MM.1S (cell line): ENCODE results near the gene F12.

Source experiments
- DNase-seq: peaks from one replicate; pipeline ENCODE4 v3.0.0-alpha.2; 2015
- H2AFZ ChIP-seq: fragments of 300-600 bp; sonication (generic); 2 replicates; pipeline ENCODE4 v1.6.0; 2016; ENCODE audit warnings: antibody characterized with exemption, low read length
- H3F3A ChIP-seq: fragments of 300-600 bp; sonication (generic); 2 replicates; pipeline ENCODE4 v1.6.1; 2016; ENCODE audit warnings: mild to moderate bottlenecking, antibody characterized with exemption, low read length, moderate library complexity, mixed read lengths; ENCODE audit not compliant: insufficient read depth
- H3K27ac ChIP-seq: fragments of 300-600 bp; sonication (generic); 2 replicates; pipeline ENCODE4 v1.5.1; 2016; ENCODE audit warnings: mild to moderate bottlenecking, low read length
- H3K27me3 ChIP-seq: fragments of 300-600 bp; sonication (generic); replicated peaks from 2 replicates; pipeline ENCODE4 v1.6.0; 2016; ENCODE audit warnings: low read length; ENCODE audit not compliant: insufficient read depth
- H3K36me3 ChIP-seq: fragments of 300-600 bp; sonication (generic); replicated peaks from 2 replicates; pipeline ENCODE4 v1.6.1; 2016; ENCODE audit warnings: mild to moderate bottlenecking, low read length, mixed read lengths; ENCODE audit not compliant: insufficient read depth
- H3K4me1 ChIP-seq: fragments of 300-600 bp; sonication (generic); 2 replicates; pipeline ENCODE4 v1.6.1; 2016; ENCODE audit warnings: low read length, mixed read lengths
- H3K4me2 ChIP-seq: fragments of 300-600 bp; sonication (generic); 2 replicates; pipeline ENCODE4 v1.6.0; 2016; ENCODE audit warnings: low read depth, low read length
- H3K4me3 ChIP-seq: fragments of 300-600 bp; sonication (generic); 2 replicates; pipeline ENCODE4 v1.5.1; 2016; ENCODE audit warnings: low read length, mixed read lengths
- H3K79me2 ChIP-seq: fragments of 300-600 bp; sonication (generic); 2 replicates; pipeline ENCODE4 v1.6.1; 2016; ENCODE audit warnings: mixed run types, low read length, mixed read lengths
- H3K9ac ChIP-seq: fragments of 300-600 bp; sonication (generic); 2 replicates; pipeline ENCODE4 v1.6.1; 2016; ENCODE audit warnings: low read length, mixed read lengths
- H3K9me2 ChIP-seq: fragments of 300-600 bp; sonication (generic); replicated peaks from 2 replicates; pipeline ENCODE4 v1.6.1; 2016; ENCODE audit warnings: mild to moderate bottlenecking, low read length, mixed read lengths; ENCODE audit not compliant: insufficient read depth
- H3K9me3 ChIP-seq: fragments of 300-600 bp; sonication (generic); replicated peaks from 2 replicates; pipeline ENCODE4 v1.6.1; 2016; ENCODE audit warnings: mild to moderate bottlenecking, low read length, mixed read lengths; ENCODE audit not compliant: insufficient read depth
- H4K20me1 ChIP-seq: fragments of 300-600 bp; sonication (generic); 2 replicates; pipeline ENCODE4 v1.6.1; 2016; ENCODE audit warnings: mild to moderate bottlenecking, low read length, moderate library complexity, mixed read lengths; ENCODE audit not compliant: insufficient read depth
- EZH2 ChIP-seq: fragments of 300-600 bp; sonication (generic); optimal IDR thresholded peaks from 2 replicates; pipeline ENCODE3; 2017; ENCODE audit warnings: low read depth, mild to moderate bottlenecking, antibody characterized with exemption, low read length, mixed read lengths
- EZH2phosphoT487 ChIP-seq: fragments of 300-600 bp; sonication (generic); IDR thresholded peaks from 2 replicates; pipeline ENCODE4 v1.6.1; 2018; ENCODE audit warnings: antibody characterized with exemption, low read length
- TF ChIP-seq, protein P1 (sequence below): fragments of 300-600 bp; sonication (generic); IDR thresholded peaks from 2 replicates; pipeline ENCODE4 v1.5.1; 2016; ENCODE audit warnings: antibody characterized with exemption, low read length, mixed read lengths

The F12 gene

DNA sequence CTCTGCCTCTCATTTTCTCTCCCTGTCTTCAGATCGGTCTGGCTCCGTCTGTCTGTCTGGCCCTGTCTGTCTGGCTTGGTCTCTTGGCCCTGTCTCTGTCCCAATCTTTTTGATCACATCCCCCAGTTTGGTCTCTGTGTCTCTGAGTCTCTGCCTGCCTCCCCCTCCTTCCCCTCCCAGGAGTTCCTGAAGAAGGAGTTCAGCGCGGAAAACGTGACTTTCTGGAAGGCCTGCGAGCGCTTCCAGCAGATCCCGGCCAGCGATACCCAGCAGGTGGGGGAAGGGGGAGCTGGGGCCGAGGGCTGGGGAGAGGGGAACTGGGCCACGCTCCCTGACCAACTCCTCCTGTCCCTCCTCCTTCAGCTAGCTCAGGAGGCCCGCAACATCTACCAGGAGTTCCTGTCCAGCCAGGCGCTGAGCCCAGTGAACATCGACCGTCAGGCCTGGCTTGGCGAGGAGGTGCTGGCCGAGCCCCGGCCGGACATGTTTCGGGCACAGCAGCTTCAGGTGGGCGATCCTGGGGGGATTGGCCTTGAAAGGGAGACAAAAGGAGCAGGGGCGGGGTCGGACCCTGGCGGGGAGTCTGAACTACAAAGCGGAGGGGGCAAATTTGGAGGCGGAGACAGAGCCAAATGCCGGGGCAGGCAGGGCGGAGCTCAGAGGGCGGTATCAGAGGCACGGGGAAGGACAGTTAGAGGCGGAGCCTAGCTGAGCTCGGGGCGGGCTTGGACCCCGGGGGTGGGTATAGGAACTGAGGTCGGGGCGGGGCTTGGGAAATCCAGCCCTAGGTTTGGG lies 42.6 kb downstream of the F12 start:
- no peak overlapping the region for H3K9ac ChIP-seq

DNA sequence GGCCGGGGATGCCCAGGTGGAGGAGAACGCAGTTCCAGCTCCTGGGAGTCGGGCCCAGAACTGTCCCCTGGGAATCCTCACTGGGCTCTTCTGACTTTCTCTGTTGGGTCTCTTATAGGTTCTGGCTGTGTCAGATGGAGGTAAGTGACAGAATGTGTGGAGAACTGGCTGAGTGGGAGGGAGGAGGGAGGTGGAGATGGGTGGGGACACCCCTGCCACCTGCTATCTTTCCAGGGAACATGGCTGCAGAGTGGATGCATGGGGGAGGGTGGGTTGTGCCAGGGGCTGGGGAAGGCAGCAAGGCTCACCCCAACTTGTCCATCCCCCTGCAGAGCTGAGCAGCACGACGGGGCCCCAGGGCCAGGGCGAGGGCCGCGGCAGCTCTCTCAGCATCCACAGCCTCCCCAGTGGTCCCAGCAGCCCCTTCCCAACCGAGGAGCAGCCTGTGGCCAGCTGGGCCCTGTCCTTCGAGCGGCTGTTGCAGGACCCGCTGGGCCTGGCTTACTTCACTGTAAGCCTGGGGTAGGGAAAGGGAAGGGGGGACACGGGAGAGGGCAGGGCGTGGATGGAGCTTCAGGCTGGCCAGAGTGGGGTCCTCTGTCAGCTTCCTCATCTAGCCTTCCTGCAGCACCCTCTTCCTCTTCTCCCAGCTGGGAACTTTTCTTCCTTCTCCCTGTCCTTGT lies 43.4 kb downstream of the F12 start:
- no peak for DNase-seq
- Histone ChIP-seq H3K9me2 (no peaks in the 10 kb centered on the region), H3K36me3 (no peaks in the 10 kb centered on the region), H3K9ac (no peak overlapping the region), H3K79me2 (peaks cover 25% of the 10 kb centered on the region), H3K27me3 (no peaks in the 10 kb centered on the region), H4K20me1 (0 out of 2 replicates have a peak, but pooled peaks cover 6% of the 10 kb centered on the region), H3F3A (peaks cover 28% of the 10 kb centered on the region), H3K4me2 (no peak overlapping the region), H3K4me1 (peaks cover 34% of the 10 kb centered on the region), H2AFZ (no peak overlapping the region), H3K4me3 (no peak overlapping the region), H3K27ac (no peak overlapping the region), H3K9me3 (no peaks in the 10 kb centered on the region)
- TF ChIP-seq EZH2phosphoT487, result no peak
- TF ChIP-seq, protein P1, sequence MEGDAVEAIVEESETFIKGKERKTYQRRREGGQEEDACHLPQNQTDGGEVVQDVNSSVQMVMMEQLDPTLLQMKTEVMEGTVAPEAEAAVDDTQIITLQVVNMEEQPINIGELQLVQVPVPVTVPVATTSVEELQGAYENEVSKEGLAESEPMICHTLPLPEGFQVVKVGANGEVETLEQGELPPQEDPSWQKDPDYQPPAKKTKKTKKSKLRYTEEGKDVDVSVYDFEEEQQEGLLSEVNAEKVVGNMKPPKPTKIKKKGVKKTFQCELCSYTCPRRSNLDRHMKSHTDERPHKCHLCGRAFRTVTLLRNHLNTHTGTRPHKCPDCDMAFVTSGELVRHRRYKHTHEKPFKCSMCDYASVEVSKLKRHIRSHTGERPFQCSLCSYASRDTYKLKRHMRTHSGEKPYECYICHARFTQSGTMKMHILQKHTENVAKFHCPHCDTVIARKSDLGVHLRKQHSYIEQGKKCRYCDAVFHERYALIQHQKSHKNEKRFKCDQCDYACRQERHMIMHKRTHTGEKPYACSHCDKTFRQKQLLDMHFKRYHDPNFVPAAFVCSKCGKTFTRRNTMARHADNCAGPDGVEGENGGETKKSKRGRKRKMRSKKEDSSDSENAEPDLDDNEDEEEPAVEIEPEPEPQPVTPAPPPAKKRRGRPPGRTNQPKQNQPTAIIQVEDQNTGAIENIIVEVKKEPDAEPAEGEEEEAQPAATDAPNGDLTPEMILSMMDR, result no peak
- TF ChIP-seq EZH2, result no peak

More for the DNA sequence above, 42.6 kb downstream of the F12 start:
- H3K27ac ChIP-seq, result no peak overlapping the region
- H3K9me2 ChIP-seq, result no peaks in the 10 kb centered on the region
- peaks cover 21% of the 10 kb centered on the region for H3K79me2 ChIP-seq
- TF ChIP-seq EZH2phosphoT487 (no peak), EZH2 (no peak)
- TF ChIP-seq, protein P1, result no peak
- H3K4me1 ChIP-seq, result peaks cover 34% of the 10 kb centered on the region
- 0 out of 2 replicates have a peak, but pooled peaks cover 6% of the 10 kb centered on the region for H4K20me1 ChIP-seq
- H3K27me3 ChIP-seq, result no peaks in the 10 kb centered on the region
- no peak overlapping the region for H3K4me3 ChIP-seq
- no peak overlapping the region for H2AFZ ChIP-seq
- H3K4me2 ChIP-seq, result no peak overlapping the region
- no peak for DNase-seq
- no peaks in the 10 kb centered on the region for H3K36me3 ChIP-seq
- H3F3A ChIP-seq, result peaks cover 22% of the 10 kb centered on the region
- no peaks in the 10 kb centered on the region for H3K9me3 ChIP-seq

DNA sequence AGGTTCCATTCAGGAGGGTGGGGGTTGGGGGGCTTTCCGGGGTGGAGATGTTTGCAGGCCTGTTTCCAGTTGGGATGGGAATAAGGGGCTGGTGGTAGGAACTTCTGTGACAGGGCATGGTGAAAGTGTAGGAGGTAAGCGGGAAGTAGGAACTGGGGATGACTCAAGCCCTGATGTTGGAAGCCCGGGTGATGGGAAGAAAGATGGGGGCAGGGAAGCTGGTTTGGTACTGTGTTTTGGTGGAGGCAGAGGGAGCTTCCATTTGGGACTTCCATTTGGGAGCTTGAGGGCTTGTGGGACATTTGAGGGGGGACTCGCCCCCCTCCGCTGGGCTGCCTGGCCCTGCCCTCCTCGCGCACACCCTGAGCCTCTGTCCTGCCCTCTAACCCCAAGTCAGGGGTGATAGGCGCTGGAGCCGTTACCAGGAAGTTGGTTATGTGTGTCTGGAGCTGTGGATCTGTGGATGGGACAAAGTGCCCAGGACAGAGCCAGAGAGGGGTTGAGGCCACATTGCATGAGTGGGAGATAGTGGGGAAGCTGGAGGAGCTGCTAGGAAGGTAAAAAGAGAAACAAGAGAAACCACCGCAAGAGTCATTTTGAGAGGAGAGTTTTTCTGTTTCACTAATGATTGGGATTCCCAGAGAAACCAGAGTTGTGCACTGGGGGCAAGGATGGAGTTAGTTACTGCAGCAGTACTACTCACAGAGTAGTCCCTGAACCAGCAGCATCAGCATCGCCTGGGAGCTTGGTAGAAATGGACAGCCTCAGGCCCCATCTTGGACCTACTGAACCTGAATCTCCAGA lies 45.0 kb downstream of the F12 start:
- Histone ChIP-seq H3K27ac (no peak overlapping the region), H3K36me3 (no peaks in the 10 kb centered on the region), H3K4me1 (peaks cover 32% of the 10 kb centered on the region), H3F3A (peaks cover 17% of the 10 kb centered on the region; the same call in 1 of the 2 replicates), H3K4me2 (no peak overlapping the region), H3K79me2 (peaks cover 39% of the 10 kb centered on the region), H3K9me3 (no peaks in the 10 kb centered on the region), H3K9ac (no peak overlapping the region), H3K9me2 (no peaks in the 10 kb centered on the region), H2AFZ (no peak overlapping the region), H3K27me3 (no peaks in the 10 kb centered on the region), H4K20me1 (0 out of 2 replicates have a peak, but pooled peaks cover 6% of the 10 kb centered on the region), H3K4me3 (no peak overlapping the region)
- DNase-seq, result no peak
- no peak for TF ChIP-seq EZH2phosphoT487
- TF ChIP-seq, protein P1, result no peak
- TF ChIP-seq EZH2, result no peak
